Liver (tissue), 9 donors: ENCODE data around the gene HNRNPC. TPM values are rescaled to one million over a fixed set of nuclear protein-coding genes. Genes with fewer than 3 reads are reported as not detected.

Experiments
- DNase-seq: peaks from one replicate; pipeline ENCODE4 v3.0.0-alpha.2; 2017; ENCODE audit warnings: low spot score
- H3K27ac ChIP-seq, 2 donors: one replicate each; pipeline ENCODE4 v1.7.0; 2013; ENCODE audit warnings: inconsistent platforms in 2 of 2, low read length in 2 of 2, control low read depth in 1 of 2, low read depth in 1 of 2, mild to moderate bottlenecking in 1 of 2
- H3K27me3 ChIP-seq, 4 donors: one replicate each; pipeline versions ENCODE4 v1.6.1 to v1.7.0; 2013; ENCODE audit warnings: low read length in 3 of 4, inconsistent platforms in 1 of 4, mild to moderate bottlenecking in 1 of 4, moderate library complexity in 1 of 4; ENCODE audit not compliant: control insufficient read depth in 4 of 4, insufficient read depth in 4 of 4
- H3K36me3 ChIP-seq, 4 donors: one replicate each; pipeline versions ENCODE4 v1.6.1 to v1.7.0; 2013; ENCODE audit warnings: low read length in 3 of 4, mild to moderate bottlenecking in 3 of 4, low read depth in 1 of 4, moderate library complexity in 1 of 4; ENCODE audit not compliant: control insufficient read depth in 4 of 4, insufficient read depth in 3 of 4
- H3K4me1 ChIP-seq, 4 donors: one replicate each; pipeline versions ENCODE4 v1.6.1 to v1.7.0; 2013; ENCODE audit warnings: low read length in 3 of 4, mild to moderate bottlenecking in 3 of 4, moderate library complexity in 1 of 4; ENCODE audit not compliant: control insufficient read depth in 4 of 4, insufficient read depth in 4 of 4
- H3K4me3 ChIP-seq, 3 donors: one replicate each; pipeline versions ENCODE4 v1.6.1 to v1.7.0; 2013; ENCODE audit warnings: low read length in 3 of 3, control low read depth in 1 of 3, low read depth in 1 of 3, mild to moderate bottlenecking in 1 of 3
- H3K9ac ChIP-seq, 2 donors: one replicate each; pipeline ENCODE4 v1.7.0; 2013; ENCODE audit warnings: low read length in 2 of 2, mild to moderate bottlenecking in 2 of 2, moderate library complexity in 2 of 2, control low read depth in 1 of 2, low read depth in 1 of 2
- H3K9me3 ChIP-seq, 4 donors: one replicate each; pipeline versions ENCODE4 v1.6.1 to v1.7.0; 2013; ENCODE audit warnings: low read length in 3 of 4; ENCODE audit not compliant: control insufficient read depth in 4 of 4
- EGR1 ChIP-seq, 2 donors: IDR thresholded peaks; 2 replicates each; pipeline ENCODE4 v1.6.1; 2016 to 2018; ENCODE audit warnings: antibody characterized with exemption in 2 of 2, low read depth in 2 of 2
- FOXA1 ChIP-seq: IDR thresholded peaks from 2 replicates; pipeline ENCODE4 v1.6.1; 2016; ENCODE audit warnings: antibody characterized with exemption
- FOXA2 ChIP-seq: IDR thresholded peaks from 2 replicates; pipeline ENCODE4 v1.6.1; 2016; ENCODE audit warnings: antibody characterized with exemption
- GABPA ChIP-seq, 2 donors: IDR thresholded peaks in 1 of 2; conservative IDR thresholded peaks in 1 of 2; 2 replicates each; pipeline ENCODE4 v1.6.1; 2016; ENCODE audit warnings: antibody characterized with exemption in 2 of 2, mild to moderate bottlenecking in 1 of 2, moderate library complexity in 1 of 2
- HNF4A ChIP-seq, 2 donors: conservative IDR thresholded peaks; 2 replicates each; pipeline ENCODE4 v1.6.1; 2016; ENCODE audit warnings: antibody characterized with exemption in 2 of 2, mild to moderate bottlenecking in 2 of 2
- HNF4G ChIP-seq: IDR thresholded peaks from 2 replicates; pipeline ENCODE4 v1.6.1; 2016; ENCODE audit warnings: antibody characterized with exemption
- JUND ChIP-seq, 2 donors: IDR thresholded peaks; 2 replicates each; pipeline ENCODE4 v1.6.1; 2016; ENCODE audit warnings: antibody characterized with exemption in 2 of 2
- NR2F2 ChIP-seq: IDR thresholded peaks from 2 replicates; pipeline ENCODE4 v1.6.1; 2016; ENCODE audit warnings: antibody characterized with exemption
- RAD21 ChIP-seq, 2 donors: IDR thresholded peaks; 2 replicates each; pipeline ENCODE4 v1.6.1; 2016; ENCODE audit warnings: antibody characterized with exemption in 2 of 2, mild to moderate bottlenecking in 2 of 2
- RXRA ChIP-seq, 2 donors: IDR thresholded peaks; 2 replicates each; pipeline ENCODE4 v1.6.1; 2017 to 2018; ENCODE audit warnings: antibody characterized with exemption in 2 of 2, mild to moderate bottlenecking in 1 of 2
- TAF1 ChIP-seq: conservative IDR thresholded peaks from 2 replicates; pipeline ENCODE4 v1.6.1; 2016; ENCODE audit warnings: antibody characterized with exemption, mild to moderate bottlenecking
- YY1 ChIP-seq: IDR thresholded peaks from 2 replicates; pipeline ENCODE4 v1.6.1; 2016; ENCODE audit warnings: antibody characterized with exemption, mild to moderate bottlenecking
- WGBS: extraction: QIAGEN DNeasy Blood & Tissue Kit; methylation state at CpG from one replicate; pipeline ENCODE4 v1.1.7; 2013; 5-methylcytosine and 5-hydroxymethylcytosine counted together
- polyA plus RNA-seq, 2 donors: library from polyadenylated mRNA; stranded (reverse) in 1 of 2; unstranded in 1 of 2; fragments of 200-250 nt in 1 of 2; fragments of >200 nt in 1 of 2; fragmentation: Nextera tagmentation in 1 of 2; extraction: Ambion mirVana in 1 of 2; gene quantifications; one replicate each; pipeline versions ENCODE4 v1.2.1 to v1.2.3, GENCODE V29; 2013 to 2015
- total RNA-seq, 2 donors: library from RNA; depleted of rRNA; stranded (reverse); fragments of >200 nt; gene quantifications; one replicate each; pipeline ENCODE4 v1.2.3, GENCODE V29; 2014
- TF ChIP-seq, protein P1 (sequence below): IDR thresholded peaks from 2 replicates; pipeline ENCODE4 v1.6.1; 2016; ENCODE audit warnings: antibody characterized with exemption
- TF ChIP-seq, protein P2 (sequence below): IDR thresholded peaks from 2 replicates; pipeline ENCODE4 v1.6.1; 2016; ENCODE audit warnings: antibody characterized with exemption, mild to moderate bottlenecking
- TF ChIP-seq, protein P3 (sequence below): IDR thresholded peaks from 2 replicates; pipeline ENCODE4 v1.6.1; 2016; ENCODE audit warnings: antibody characterized with exemption
- TF ChIP-seq, protein P4 (sequence below): fragments of 150-350 bp; IDR thresholded peaks from 2 replicates; pipeline ENCODE4 v1.5.1; 2017; ENCODE audit warnings: improper control_type of control experiment, low read depth, low read length; ENCODE audit not compliant: missing input control
- donor health status: healthy.
- donor health status: healthy.
- donor health status: healthy.
- donor health status: healthy.
- donor health status: healthy.

HNRNPC gene
- total and polyA plus RNA-seq, 4 donors: 119 to 384 (median 270) TPM

DNA sequence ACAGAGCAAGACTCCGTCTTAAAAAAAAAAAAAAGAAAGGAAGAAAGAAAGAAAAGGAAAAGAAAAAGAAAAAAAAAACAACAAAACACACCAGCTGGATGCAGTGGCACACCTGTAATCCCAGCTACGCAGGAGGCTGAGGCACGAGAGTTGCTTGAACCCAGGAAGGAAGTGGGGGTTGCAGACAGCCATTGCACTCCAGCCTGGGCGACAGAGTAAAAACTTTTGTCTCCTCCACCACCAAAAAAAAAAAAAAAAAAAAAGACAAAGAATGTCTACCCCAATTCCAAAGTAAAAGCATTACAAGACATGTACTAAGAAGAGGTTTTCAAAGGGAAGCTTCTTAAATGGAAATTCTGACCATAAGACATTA lies 53.4 kb downstream of the HNRNPC start:
- Histone ChIP-seq H3K4me1 (no peaks in the 10 kb centered on the region), H3K36me3 (peaks cover 15 to 86% (median 56%) of the 10 kb centered on the region in 4 donors), H3K9ac (no peak overlapping the region), H3K4me3 (no peak overlapping the region), H3K27ac (no peak overlapping the region), H3K27me3 (no peaks in the 10 kb centered on the region), H3K9me3 (no peaks in the 10 kb centered on the region)
- TF ChIP-seq YY1 (no peak), JUND (IDR thresholded peaks at IDR 0.05) (no peak), GABPA (IDR thresholded peaks at IDR 0.05 in 1 of 2, conservative IDR thresholded peaks at IDR 0.05 in 1 of 2) (no peak), HNF4G (no peak), EGR1 (IDR thresholded peaks at IDR 0.05; ENCODE audit: low read depth in 2 of 2) (no peak), FOXA1 (no peak), NR2F2 (no peak), TAF1 (no peak)
- TF ChIP-seq, protein P1, sequence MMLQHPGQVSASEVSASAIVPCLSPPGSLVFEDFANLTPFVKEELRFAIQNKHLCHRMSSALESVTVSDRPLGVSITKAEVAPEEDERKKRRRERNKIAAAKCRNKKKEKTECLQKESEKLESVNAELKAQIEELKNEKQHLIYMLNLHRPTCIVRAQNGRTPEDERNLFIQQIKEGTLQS: no peak
- no peak for DNase-seq
- 84% methylated on average over 4 of the region's 4 CpGs for WGBS

DNA sequence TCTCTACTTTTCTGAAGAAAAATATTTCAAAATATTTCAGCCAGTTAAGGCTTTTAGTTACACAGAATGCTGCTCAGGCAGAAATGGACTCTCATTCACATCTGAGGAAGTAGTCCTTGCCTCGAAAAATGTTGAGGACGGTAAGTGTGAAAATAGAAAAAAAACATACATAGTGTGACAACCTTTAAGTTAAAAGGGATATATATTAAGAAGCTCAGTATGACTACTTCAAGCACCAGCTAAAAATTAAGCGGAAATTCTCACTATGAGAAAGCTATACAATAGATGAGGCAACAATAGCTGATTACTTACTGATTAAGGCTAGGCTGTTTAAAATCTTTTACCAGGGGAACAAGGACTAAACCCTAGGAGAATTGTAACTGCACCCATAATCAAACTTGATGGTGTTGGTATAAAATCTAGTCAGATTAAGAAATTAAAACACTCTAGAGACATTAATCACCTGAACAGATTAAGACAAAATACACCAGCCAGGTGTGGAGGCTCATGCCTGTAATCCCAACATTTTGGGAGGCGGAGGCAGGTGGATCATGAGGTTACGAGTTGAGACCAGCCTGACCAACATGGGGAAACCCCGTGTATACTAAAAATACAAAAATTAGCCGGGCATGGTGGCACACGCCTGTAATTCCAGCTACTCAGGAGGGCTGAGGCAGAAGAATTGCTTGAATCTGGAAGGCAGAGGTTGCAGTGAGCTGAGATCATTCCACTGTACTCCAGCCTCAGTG lies 53.9 kb downstream of the HNRNPC start:
- Histone ChIP-seq H3K27ac (no peak overlapping the region), H3K4me3 (no peak overlapping the region), H3K9ac (no peak overlapping the region), H3K4me1 (no peaks in the 10 kb centered on the region), H3K9me3 (no peaks in the 10 kb centered on the region), H3K27me3 (no peaks in the 10 kb centered on the region), H3K36me3 (peaks cover 12 to 83% (median 53%) of the 10 kb centered on the region in 4 donors)
- TF ChIP-seq NR2F2 (no peak), FOXA2 (no peak), GABPA (IDR thresholded peaks at IDR 0.05 in 1 of 2, conservative IDR thresholded peaks at IDR 0.05 in 1 of 2) (no peak), TAF1 (no peak), FOXA1 (no peak), HNF4A (conservative IDR thresholded peaks at IDR 0.05) (no peak), HNF4G (no peak), JUND (IDR thresholded peaks at IDR 0.05) (no peak), YY1 (no peak), RXRA (IDR thresholded peaks at IDR 0.05) (no peak), RAD21 (IDR thresholded peaks at IDR 0.05) (no peak)
- TF ChIP-seq, protein P2, sequence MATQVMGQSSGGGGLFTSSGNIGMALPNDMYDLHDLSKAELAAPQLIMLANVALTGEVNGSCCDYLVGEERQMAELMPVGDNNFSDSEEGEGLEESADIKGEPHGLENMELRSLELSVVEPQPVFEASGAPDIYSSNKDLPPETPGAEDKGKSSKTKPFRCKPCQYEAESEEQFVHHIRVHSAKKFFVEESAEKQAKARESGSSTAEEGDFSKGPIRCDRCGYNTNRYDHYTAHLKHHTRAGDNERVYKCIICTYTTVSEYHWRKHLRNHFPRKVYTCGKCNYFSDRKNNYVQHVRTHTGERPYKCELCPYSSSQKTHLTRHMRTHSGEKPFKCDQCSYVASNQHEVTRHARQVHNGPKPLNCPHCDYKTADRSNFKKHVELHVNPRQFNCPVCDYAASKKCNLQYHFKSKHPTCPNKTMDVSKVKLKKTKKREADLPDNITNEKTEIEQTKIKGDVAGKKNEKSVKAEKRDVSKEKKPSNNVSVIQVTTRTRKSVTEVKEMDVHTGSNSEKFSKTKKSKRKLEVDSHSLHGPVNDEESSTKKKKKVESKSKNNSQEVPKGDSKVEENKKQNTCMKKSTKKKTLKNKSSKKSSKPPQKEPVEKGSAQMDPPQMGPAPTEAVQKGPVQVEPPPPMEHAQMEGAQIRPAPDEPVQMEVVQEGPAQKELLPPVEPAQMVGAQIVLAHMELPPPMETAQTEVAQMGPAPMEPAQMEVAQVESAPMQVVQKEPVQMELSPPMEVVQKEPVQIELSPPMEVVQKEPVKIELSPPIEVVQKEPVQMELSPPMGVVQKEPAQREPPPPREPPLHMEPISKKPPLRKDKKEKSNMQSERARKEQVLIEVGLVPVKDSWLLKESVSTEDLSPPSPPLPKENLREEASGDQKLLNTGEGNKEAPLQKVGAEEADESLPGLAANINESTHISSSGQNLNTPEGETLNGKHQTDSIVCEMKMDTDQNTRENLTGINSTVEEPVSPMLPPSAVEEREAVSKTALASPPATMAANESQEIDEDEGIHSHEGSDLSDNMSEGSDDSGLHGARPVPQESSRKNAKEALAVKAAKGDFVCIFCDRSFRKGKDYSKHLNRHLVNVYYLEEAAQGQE: no peak
- TF ChIP-seq, protein P3, sequence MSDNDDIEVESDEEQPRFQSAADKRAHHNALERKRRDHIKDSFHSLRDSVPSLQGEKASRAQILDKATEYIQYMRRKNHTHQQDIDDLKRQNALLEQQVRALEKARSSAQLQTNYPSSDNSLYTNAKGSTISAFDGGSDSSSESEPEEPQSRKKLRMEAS: no peak
- TF ChIP-seq, protein P1: no peak
- TF ChIP-seq, protein P4, sequence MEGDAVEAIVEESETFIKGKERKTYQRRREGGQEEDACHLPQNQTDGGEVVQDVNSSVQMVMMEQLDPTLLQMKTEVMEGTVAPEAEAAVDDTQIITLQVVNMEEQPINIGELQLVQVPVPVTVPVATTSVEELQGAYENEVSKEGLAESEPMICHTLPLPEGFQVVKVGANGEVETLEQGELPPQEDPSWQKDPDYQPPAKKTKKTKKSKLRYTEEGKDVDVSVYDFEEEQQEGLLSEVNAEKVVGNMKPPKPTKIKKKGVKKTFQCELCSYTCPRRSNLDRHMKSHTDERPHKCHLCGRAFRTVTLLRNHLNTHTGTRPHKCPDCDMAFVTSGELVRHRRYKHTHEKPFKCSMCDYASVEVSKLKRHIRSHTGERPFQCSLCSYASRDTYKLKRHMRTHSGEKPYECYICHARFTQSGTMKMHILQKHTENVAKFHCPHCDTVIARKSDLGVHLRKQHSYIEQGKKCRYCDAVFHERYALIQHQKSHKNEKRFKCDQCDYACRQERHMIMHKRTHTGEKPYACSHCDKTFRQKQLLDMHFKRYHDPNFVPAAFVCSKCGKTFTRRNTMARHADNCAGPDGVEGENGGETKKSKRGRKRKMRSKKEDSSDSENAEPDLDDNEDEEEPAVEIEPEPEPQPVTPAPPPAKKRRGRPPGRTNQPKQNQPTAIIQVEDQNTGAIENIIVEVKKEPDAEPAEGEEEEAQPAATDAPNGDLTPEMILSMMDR: no peak
- DNase-seq: no peak
- 88% methylated on average over 8 of the region's 8 CpGs for WGBS
